Stomach smooth muscle (tissue), 2 donors: ENCODE data around the gene ENPP6.

Experiments
- H3K27ac ChIP-seq: one replicate; pipeline ENCODE4 v1.7.0; 2013; ENCODE audit warnings: mild to moderate bottlenecking, low read length, inconsistent platforms
- H3K27me3 ChIP-seq, 2 donors: one replicate each; pipeline ENCODE4 v1.7.0; 2013; ENCODE audit warnings: low read length in 2 of 2; ENCODE audit not compliant: insufficient read depth in 2 of 2, control insufficient read depth in 1 of 2
- H3K36me3 ChIP-seq, 2 donors: one replicate each; pipeline ENCODE4 v1.7.0; 2013; ENCODE audit warnings: low read length in 2 of 2; ENCODE audit not compliant: control insufficient read depth in 2 of 2, insufficient read depth in 2 of 2
- H3K4me1 ChIP-seq: one replicate; pipeline ENCODE4 v1.7.0; 2013; ENCODE audit warnings: low read length; ENCODE audit not compliant: control insufficient read depth, insufficient read depth
- H3K4me3 ChIP-seq, 2 donors: one replicate each; pipeline ENCODE4 v1.7.0; 2013; ENCODE audit warnings: low read length in 2 of 2
- H3K9ac ChIP-seq, 2 donors: one replicate each; pipeline ENCODE4 v1.7.0; 2013; ENCODE audit warnings: low read length in 2 of 2, mild to moderate bottlenecking in 1 of 2
- H3K9me3 ChIP-seq, 2 donors: one replicate each; pipeline ENCODE4 v1.7.0; 2013; ENCODE audit warnings: low read length in 2 of 2; ENCODE audit not compliant: control insufficient read depth in 2 of 2
- donor health status: healthy.
- donor health status: Pancreatic carcinoma.

The ENPP6 gene

GRCh38 chr4:184255361-184255760 lies 37.7 kb upstream of the ENPP6 start:
- H3K36me3 ChIP-seq = no peaks in the 10 kb centered on the region
- H3K27ac ChIP-seq = no peak overlapping the region
- H3K9ac ChIP-seq = no peak overlapping the region
- H3K27me3 ChIP-seq = peaks cover 0 to 4% of the 10 kb centered on the region in 2 donors
- no peaks in the 10 kb centered on the region for H3K4me1 ChIP-seq
- no peak overlapping the region for H3K4me3 ChIP-seq
- H3K9me3 ChIP-seq = no peaks in the 10 kb centered on the region

- no peaks in the 10 kb centered on the region for H3K36me3 ChIP-seq
- no peaks in the 10 kb centered on the region for H3K9me3 ChIP-seq
- no peaks in the 10 kb centered on the region for H3K4me1 ChIP-seq
- no peak overlapping the region for H3K9ac ChIP-seq
- no peak overlapping the region for H3K27ac ChIP-seq
- no peak overlapping the region for H3K4me3 ChIP-seq
- H3K27me3 ChIP-seq = no peaks in the 10 kb centered on the region
These were observed 35.4 kb upstream of the ENPP6 start for GRCh38 chr4:184253072-184253420.

- Histone ChIP-seq H3K36me3 (no peaks in the 10 kb centered on the region), H3K4me1 (no peaks in the 10 kb centered on the region), H3K9me3 (no peaks in the 10 kb centered on the region), H3K27me3 (no peaks in the 10 kb centered on the region), H3K4me3 (no peak overlapping the region), H3K9ac (no peak overlapping the region), H3K27ac (no peak overlapping the region)
These were observed 34.7 kb upstream of the ENPP6 start for GRCh38 chr4:184252136-184253071.

GRCh38 chr4:184251670-184251980 lies 34.0 kb upstream of the ENPP6 start:
- H3K4me3 ChIP-seq = no peak overlapping the region
- H3K27me3 ChIP-seq = no peaks in the 10 kb centered on the region
- no peak overlapping the region for H3K27ac ChIP-seq
- H3K9me3 ChIP-seq = no peaks in the 10 kb centered on the region
- H3K4me1 ChIP-seq = no peaks in the 10 kb centered on the region
- no peaks in the 10 kb centered on the region for H3K36me3 ChIP-seq
- no peak overlapping the region for H3K9ac ChIP-seq

GRCh38 chr4:184250795-184251669 lies 33.4 kb upstream of the ENPP6 start:
- Histone ChIP-seq H3K9ac (no peak overlapping the region), H3K27me3 (no peaks in the 10 kb centered on the region), H3K9me3 (no peaks in the 10 kb centered on the region), H3K36me3 (no peaks in the 10 kb centered on the region), H3K27ac (no peak overlapping the region), H3K4me3 (no peak overlapping the region), H3K4me1 (no peaks in the 10 kb centered on the region)

- Histone ChIP-seq H3K4me3 (no peak overlapping the region), H3K36me3 (no peaks in the 10 kb centered on the region), H3K4me1 (no peaks in the 10 kb centered on the region), H3K27me3 (no peaks in the 10 kb centered on the region), H3K9ac (no peak overlapping the region), H3K27ac (no peak overlapping the region), H3K9me3 (no peaks in the 10 kb centered on the region)
These were observed 30.5 kb upstream of the ENPP6 start for GRCh38 chr4:184248216-184248615.

GRCh38 chr4:184247421-184247820 lies 29.7 kb upstream of the ENPP6 start:
- no peak overlapping the region for H3K27ac ChIP-seq
- H3K9ac ChIP-seq = no peak overlapping the region
- no peaks in the 10 kb centered on the region for H3K36me3 ChIP-seq
- no peaks in the 10 kb centered on the region for H3K9me3 ChIP-seq
- H3K4me3 ChIP-seq = no peak overlapping the region
- H3K27me3 ChIP-seq = no peaks in the 10 kb centered on the region
- H3K4me1 ChIP-seq = no peaks in the 10 kb centered on the region

GRCh38 chr4:184246426-184246825 lies 28.8 kb upstream of the ENPP6 start:
- H3K4me1 ChIP-seq = no peaks in the 10 kb centered on the region
- no peak overlapping the region for H3K9ac ChIP-seq
- H3K9me3 ChIP-seq = no peaks in the 10 kb centered on the region
- H3K4me3 ChIP-seq = no peak overlapping the region
- no peaks in the 10 kb centered on the region for H3K36me3 ChIP-seq
- no peaks in the 10 kb centered on the region for H3K27me3 ChIP-seq
- H3K27ac ChIP-seq = no peak overlapping the region

GRCh38 chr4:184238072-184238745 lies 20.5 kb upstream of the ENPP6 start:
- Histone ChIP-seq H3K4me3 (no peak overlapping the region), H3K9me3 (no peaks in the 10 kb centered on the region), H3K9ac (no peak overlapping the region), H3K4me1 (no peaks in the 10 kb centered on the region), H3K27ac (no peak overlapping the region), H3K27me3 (no peaks in the 10 kb centered on the region), H3K36me3 (no peaks in the 10 kb centered on the region)

- no peaks in the 10 kb centered on the region for H3K36me3 ChIP-seq
- no peak overlapping the region for H3K27ac ChIP-seq
- H3K27me3 ChIP-seq = no peaks in the 10 kb centered on the region
- H3K9me3 ChIP-seq = no peaks in the 10 kb centered on the region
- H3K4me1 ChIP-seq = no peaks in the 10 kb centered on the region
- no peak overlapping the region for H3K9ac ChIP-seq
- no peak overlapping the region for H3K4me3 ChIP-seq
These were observed 19.9 kb upstream of the ENPP6 start for GRCh38 chr4:184237612-184238011.
